HG02943 (cell line): Measurements from ENCODE around the gene PVALEF.

Source experiments
- ATAC-seq: cut with Tn5 transposase; IDR thresholded peaks from one replicate; pipeline ENCODE4 v1.9.1; 2021; ENCODE audit warnings: mild to moderate bottlenecking, low read depth, moderate library complexity; ENCODE audit not compliant: unreplicated experiment

The PVALEF gene

DNA sequence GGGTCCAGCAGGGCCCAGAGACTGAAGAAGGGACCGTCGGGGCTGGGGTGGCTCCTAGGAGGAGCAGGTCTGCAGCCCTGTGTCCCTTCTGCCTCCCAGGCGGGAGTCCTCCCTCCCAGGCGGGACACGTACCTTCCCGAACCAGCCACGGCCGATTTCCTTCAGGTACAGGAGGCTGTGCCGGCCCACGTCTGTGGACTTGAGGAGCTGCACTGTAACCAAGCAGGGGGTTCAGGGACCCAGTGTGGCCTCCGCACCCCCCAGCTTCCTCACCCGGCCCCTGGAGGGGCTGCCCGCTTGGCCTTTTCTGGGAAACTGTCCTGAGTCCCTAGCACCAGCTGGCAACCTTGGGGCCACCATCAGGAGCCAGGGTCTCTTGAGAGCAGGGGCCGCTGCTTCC lies 37.0 kb upstream of the PVALEF start:
- no peak for ATAC-seq

DNA sequence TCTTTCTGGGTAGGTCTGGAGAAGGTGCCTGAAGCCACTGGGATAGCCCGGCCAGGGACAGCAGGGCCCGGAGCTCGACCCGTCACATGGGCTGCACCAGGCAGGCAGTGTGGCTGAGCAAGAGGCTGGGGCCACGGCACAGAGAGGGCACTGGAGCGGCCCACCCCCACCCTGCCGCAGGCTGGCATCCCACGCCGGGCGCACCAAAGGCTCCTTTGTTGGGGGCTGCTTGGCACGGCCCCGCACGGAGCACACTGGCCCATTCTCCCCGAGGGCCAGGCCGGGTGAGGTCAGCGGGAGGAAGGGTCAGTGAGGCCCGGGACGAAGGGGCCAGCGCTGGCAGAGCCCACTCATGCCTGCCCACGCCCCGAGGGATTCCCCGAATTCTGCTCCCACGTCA lies 36.5 kb upstream of the PVALEF start:
- ATAC-seq, result no peak

- ATAC-seq, result no peak
Measured at GRCh38 chr17:81129289-81129688, 36.0 kb upstream of the PVALEF start.

DNA sequence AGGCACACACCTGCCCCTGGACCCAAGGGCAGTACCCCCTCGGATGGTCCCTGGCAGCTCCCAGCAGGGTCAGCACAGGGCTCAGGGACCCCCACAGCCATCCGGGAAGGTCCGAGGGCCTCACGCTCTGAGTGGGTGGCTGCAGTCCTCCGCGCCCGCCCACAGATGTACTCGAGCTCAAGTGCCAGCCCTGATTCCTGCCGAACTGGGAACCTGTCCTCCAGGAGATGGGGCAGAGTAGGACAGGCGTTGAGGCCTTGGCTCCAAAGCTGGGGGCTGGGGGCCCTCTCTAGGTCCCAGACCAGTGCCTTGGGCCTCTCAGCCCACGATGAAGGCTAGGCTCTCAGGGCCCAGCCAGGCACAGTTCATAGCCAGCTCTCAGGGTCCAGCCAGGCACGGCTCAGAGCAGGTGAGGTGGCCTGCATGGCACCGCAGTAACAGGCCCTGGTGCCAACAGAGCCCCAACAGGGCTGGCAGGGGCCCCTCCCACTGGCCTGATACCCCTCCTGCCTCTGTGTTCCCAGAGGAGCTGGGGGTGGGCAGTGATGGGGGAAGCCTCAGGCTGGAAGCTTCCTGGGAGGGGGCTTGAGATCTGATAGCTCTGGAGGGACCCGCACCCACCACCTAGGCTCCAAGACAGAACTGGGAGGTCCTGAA lies 35.5 kb upstream of the PVALEF start:
- no peak for ATAC-seq

DNA sequence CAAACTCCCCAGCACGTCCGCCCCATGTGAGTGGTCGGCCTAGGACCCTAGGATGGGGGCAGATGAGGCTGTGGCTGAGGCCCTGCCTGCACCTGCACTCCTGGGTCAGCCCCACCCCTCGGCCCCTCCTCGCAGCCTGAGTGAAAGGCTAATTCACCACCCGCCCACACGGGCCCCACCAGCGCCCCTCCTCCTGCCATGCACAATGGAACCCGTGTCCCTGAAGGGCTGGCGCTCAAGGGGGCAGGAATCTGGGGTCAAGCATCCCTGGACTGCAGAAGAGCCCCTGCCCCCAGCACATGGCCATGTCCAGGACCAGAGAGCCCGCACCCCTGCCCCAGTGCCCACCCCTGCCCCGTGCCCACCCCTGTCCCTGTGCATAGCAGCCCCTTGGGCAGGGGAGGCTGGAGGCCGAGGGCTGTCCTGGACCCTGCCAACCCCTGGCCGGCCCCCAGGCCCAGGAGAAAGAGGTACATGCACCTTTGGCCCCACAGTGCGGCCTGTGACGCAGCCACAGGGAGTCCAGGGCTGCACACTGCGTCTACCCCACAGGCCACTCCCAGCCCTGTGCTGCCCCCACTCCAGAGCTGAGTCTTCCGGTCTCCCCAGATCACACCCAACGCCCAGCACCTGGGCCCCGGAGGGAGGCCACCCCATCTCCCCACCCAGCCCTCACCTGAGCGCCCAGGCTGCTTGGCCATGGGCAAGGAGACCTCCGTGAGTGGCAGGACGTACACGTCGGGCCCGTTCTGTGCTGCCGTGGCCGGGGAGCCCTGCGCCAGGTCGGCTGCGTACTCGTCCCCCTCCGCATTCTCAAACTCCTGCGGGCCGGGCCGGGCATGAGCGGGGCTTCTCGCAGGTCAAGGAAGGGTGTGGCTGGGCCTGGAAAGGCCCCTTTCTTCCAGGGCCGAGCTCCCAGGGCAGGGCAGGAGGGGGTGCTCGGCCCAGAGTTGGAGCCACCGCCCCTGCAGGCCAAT lies 34.6 kb upstream of the PVALEF start:
- no peak for ATAC-seq

GRCh38 chr17:81131486-81132196 lies 33.7 kb upstream of the PVALEF start:
- no peak for ATAC-seq

DNA sequence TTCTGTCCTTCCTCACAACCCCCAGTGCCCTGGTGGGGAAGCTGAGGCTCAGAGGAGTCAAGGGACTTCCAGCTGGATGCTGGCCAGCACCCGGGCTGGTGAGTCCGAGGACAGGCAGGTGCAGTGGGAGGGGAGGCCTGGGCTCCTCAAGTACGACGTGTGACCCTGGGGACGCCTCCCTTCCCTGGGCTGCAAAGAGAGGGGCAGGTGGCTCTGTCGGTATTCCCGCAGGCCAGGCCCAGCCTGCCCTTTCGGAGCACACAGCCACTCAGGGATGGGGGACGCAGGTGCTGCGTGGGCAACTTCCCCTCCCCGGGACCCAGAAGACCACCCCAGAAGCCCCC lies 33.1 kb upstream of the PVALEF start:
- no peak for ATAC-seq

DNA sequence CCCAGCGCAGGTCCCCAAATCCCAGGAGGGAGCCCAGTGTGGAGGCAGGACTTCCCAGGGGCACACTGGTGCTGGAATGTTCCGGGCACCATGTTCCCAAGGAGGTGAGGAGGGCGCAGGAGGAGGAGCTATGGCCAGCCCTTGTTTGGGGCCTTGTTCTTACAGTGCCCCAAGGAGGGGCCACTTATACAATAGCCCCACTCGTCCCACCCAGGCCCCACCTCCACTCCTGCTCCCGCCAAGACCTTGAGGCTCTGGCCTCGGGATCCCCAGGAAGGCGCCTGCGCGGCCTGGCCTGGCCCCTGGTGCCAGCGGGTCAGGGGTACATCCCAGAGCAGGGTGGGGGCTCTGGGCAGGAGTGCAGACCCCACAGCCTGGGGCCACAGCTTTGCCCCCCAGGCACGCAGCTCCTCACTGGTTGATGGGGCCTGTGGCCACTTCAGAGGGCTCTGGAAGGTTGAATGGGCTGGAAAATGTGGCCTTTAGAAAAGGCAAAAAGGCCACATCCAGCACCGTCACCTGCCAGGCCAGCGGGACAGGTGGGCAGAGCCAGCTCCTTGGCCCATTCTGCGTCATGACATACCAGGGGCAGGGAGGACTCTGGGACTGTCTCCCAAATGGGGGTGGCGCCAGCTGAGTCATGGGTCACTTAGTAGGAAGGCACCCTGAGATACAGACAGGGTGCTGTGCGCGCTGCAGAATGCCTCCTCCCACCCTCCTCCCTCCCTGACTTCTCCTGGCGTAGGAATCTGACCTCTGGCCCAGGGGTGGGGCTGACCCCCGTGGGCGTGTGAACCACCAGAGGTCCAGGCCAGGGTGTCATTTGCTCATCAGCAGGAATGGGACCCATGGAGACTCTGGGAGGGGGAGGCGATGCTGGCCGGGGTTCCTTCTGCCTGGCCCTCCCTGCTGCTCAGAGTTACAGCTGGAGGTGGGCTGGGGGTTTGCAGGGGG lies 32.3 kb upstream of the PVALEF start:
- no peak for ATAC-seq

GRCh38 chr17:81134064-81134781 lies 31.1 kb upstream of the PVALEF start:
- ATAC-seq, result no peak

- ATAC-seq, result no peak
Measured at GRCh38 chr17:81135505-81136278, 29.6 kb upstream of the PVALEF start.

DNA sequence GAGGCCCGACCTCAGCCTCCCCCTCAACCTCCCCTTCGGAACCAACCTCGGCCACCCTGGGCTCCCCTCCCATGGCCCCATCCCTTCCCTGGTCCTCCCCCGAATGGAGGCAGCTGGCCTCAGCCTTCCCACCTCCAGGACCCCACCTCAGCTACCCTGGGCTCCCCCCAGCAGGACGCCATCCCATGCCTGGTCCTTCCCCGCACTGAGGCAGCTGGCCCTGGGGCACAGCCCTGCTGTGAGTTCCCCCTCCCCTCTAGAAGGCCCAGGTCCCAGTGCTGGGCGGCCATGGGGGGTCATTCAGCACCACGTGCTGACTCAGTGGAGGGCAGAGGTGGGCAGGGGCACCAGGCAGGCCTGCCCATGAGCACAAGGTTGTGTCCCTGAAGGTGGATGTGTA lies 28.9 kb upstream of the PVALEF start:
- ATAC-seq, result no peak

DNA sequence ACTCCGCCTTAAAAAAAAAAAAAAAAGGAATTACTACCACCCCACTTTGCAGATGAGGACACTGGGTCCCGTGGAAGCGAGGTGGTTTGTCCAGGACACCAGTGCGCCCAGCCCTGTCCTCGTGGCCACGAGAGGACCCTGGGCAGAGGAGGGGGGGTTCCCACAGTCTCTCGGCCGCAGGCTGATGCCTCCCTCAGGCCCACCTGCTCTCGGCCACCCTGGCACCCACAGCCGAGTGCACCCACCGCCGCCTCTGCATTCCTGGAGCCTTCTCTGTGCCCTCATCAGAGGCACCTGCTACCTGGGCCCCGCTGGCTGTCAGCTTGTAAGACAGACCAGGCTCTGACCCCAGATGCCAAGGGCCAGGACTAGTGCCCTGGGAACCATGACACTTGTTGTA lies 28.1 kb upstream of the PVALEF start:
- ATAC-seq, result no peak

DNA sequence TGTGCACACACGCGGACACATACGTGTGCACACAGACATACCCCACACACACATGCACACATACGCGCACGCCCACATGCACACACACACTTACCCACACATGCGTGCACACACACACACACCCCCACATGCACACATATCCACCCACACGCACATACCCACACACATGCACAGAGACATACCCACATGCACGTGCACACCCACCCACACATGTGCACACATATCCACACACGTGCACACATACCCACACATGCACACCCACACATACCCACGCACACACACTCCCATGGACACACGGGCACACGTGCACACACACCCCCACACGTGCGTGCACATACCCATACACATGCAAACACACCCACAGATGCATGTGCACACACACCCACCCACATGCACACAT lies 27.2 kb upstream of the PVALEF start:
- no peak for ATAC-seq

- ATAC-seq, result no peak
Measured at GRCh38 chr17:81138500-81138899, 26.8 kb upstream of the PVALEF start.

DNA sequence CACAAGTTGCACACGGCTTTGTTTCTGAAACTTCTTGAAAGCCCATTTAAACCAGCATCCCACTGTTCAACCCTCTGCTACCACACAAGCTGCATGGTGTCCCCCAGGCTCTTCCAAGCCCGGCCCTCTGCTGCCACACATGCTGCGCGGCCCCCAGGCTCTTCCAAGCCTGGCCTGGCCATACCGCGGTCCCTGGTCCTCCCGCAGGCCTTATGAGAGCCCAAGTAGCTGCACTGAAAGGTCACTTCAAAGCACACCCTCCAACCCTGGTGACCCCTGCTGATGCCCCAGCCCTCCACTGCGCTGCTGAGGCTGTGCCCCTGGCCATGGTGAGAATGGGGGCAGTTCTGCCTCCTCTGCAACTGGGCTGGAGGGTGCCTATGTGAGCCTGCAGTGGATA lies 25.9 kb upstream of the PVALEF start:
- no peak for ATAC-seq

GRCh38 chr17:81140018-81140417 lies 25.3 kb upstream of the PVALEF start:
- ATAC-seq, result no peak

- ATAC-seq, result no peak
Measured at GRCh38 chr17:81140695-81141094, 24.6 kb upstream of the PVALEF start.

DNA sequence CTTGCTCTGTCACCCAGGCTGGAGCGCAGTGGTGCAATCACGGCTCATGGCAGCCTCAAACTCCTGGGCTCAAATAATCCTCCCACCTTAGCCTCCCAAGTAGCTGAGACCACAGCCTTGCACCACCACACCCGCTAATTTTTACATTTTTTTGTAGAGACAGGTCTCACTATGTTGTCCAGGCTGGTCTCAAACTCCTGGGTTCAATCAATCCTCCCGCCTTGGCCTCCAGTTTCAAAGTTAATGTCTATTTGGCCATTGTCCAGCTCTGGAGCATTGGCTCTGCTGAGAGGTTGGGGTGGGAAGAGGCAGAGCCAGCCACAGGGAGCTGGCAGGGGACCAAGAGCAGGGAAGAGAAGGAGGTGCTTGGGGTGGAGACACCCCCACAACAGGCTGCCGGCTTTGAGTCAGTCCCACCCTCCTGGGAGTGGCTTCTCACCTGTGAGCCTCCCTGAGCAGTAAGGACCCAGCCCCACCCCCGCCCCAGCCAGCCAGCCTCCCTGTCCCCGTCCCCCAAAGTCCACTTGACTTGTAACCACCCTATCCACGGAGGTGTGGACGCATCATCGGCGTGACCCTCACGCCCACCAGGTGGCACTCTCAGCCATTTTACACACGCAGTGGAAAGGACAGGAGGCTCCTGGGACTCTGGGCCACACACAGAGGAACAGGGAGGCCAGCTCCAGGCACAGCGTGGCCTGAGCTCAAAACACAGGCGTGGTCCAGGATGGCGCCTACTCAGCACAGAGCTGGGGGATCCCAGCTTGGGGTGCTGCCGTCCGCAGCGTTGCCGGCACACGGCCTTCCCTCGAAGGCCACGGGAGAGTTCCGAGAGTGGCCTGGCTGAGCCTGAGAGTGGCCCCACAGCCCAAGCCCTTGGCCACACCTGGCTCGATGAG lies 22.8 kb upstream of the PVALEF start:
- no peak for ATAC-seq
